ENCODE data around the gene COMTD1. TPM values are rescaled to one million over a fixed set of nuclear protein-coding genes. Genes with fewer than 3 reads are reported as not detected.
"Not testable (repeated sequence)": the region's sequence is repeated elsewhere in the genome, so short reads cannot be mapped to it uniquely, and the experiment has no call there.

The COMTD1 gene
- total RNA-seq, 1 donor from 2014 or later = 4.2 TPM

- no peak overlapping the region for H3K27ac ChIP-seq (ENCODE audit: low read depth, low read length)
- H3K27me3 ChIP-seq (ENCODE audit: control insufficient read depth in 3 of 3, insufficient read depth in 3 of 3, low read length in 3 of 3) = no peaks in the 10 kb centered on the region
- peaks cover 0 to 3% (median 0%) of the 10 kb centered on the region in 3 donors for H3K4me1 ChIP-seq (ENCODE audit: control insufficient read depth in 3 of 3, insufficient read depth in 3 of 3, low read length in 3 of 3)
- H3K9me3 ChIP-seq (ENCODE audit: control insufficient read depth in 3 of 3, low read length in 3 of 3) = no peaks in the 10 kb centered on the region
- H3K4me3 ChIP-seq (ENCODE audit: low read length in 3 of 3) = no peak overlapping the region
- no peak overlapping the region for H3K9ac ChIP-seq (ENCODE audit: low read depth in 1 of 3, low read length in 3 of 3)
- peaks cover 0 to 6% (median 0%) of the 10 kb centered on the region in 3 donors for H3K36me3 ChIP-seq (ENCODE audit: control insufficient read depth in 3 of 3, insufficient read depth in 3 of 3, low read length in 3 of 3)
These were observed 38.7 kb downstream of the COMTD1 start for GRCh38 chr10:75197066-75197465.

DNA sequence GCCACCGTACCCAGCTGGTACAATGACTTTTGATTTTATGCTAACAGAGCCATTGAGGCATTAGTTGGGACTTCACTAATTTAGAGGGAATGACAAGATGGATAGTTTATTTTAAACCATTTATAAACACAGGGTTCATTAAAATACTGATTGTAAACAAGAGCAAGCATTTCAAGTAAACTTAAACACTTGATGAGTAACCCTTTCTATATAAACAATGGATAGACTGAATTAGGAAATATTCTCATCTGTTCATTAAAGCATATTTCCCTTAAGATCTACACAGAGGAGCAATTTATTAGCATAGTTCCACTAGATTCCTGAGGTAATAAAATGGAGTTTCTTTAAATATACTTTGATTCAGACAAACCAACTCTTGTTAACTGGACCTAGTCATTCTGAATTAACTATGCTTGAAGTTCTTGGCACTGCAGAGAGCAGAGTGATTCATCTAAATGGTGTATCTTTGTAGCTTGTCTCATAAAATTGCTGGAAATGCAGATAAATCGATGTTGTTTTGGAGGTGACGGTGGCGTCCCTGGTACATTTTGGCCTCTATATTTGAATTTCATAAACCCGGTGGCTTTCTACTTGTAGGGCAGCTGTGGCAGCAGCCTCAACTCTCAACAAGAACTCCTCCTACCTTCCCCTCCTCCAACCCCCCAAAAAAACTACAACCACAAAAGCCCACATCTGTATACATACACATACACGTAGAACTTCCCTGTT lies 40.6 kb downstream of the COMTD1 start:
- Histone ChIP-seq H3K4me1 (ENCODE audit: control insufficient read depth in 3 of 3, insufficient read depth in 3 of 3, low read length in 3 of 3) (peaks cover 0 to 4% (median 3%) of the 10 kb centered on the region in 3 donors), H3K4me3 (ENCODE audit: low read length in 3 of 3) (no peak overlapping the region), H3K27me3 (ENCODE audit: control insufficient read depth in 3 of 3, insufficient read depth in 3 of 3, low read length in 3 of 3) (no peaks in the 10 kb centered on the region), H3K36me3 (ENCODE audit: control insufficient read depth in 3 of 3, insufficient read depth in 3 of 3, low read length in 3 of 3) (peaks cover 0 to 6% (median 0%) of the 10 kb centered on the region in 3 donors), H3K9me3 (ENCODE audit: control insufficient read depth in 3 of 3, low read length in 3 of 3) (no peaks in the 10 kb centered on the region), H3K9ac (ENCODE audit: low read depth in 1 of 3, low read length in 3 of 3) (no peak overlapping the region), H3K27ac (ENCODE audit: low read depth, low read length) (no peak overlapping the region)

DNA sequence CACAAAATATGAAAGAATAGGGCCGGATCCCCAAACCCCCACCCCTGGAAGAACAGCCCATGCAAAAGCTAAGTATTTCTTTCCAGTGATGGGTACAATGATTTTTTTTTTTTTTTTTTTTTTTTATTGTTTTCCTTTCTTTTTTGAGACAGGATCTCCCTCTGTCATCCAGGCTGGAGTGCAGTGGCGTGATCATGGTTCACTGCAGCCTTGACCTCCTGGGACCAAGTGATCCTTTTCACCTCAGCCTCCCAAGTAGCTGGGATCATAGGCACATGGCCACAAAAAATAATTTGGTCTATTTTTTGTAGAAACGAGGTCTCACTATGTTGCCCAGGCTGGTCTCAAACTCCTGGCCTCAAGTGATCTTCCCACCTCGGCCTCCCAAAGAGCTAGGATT lies 41.1 kb downstream of the COMTD1 start:
- H3K27ac ChIP-seq (ENCODE audit: low read depth, low read length); H3K9ac ChIP-seq (ENCODE audit: low read depth in 1 of 3, low read length in 3 of 3); H3K36me3 ChIP-seq (ENCODE audit: control insufficient read depth in 3 of 3, insufficient read depth in 3 of 3, low read length in 3 of 3); H3K27me3 ChIP-seq (ENCODE audit: control insufficient read depth in 3 of 3, insufficient read depth in 3 of 3, low read length in 3 of 3); H3K4me1 ChIP-seq (ENCODE audit: control insufficient read depth in 3 of 3, insufficient read depth in 3 of 3, low read length in 3 of 3); H3K4me3 ChIP-seq (ENCODE audit: low read length in 3 of 3); H3K9me3 ChIP-seq (ENCODE audit: control insufficient read depth in 3 of 3, low read length in 3 of 3): not testable (repeated sequence)

- H3K27ac ChIP-seq (ENCODE audit: low read depth, low read length) = no peak overlapping the region
- H3K9ac ChIP-seq (ENCODE audit: low read depth in 1 of 3, low read length in 3 of 3) = no peak overlapping the region
- H3K27me3 ChIP-seq (ENCODE audit: control insufficient read depth in 3 of 3, insufficient read depth in 3 of 3, low read length in 3 of 3) = no peaks in the 10 kb centered on the region
- no peaks in the 10 kb centered on the region for H3K9me3 ChIP-seq (ENCODE audit: control insufficient read depth in 3 of 3, low read length in 3 of 3)
- H3K4me1 ChIP-seq (ENCODE audit: control insufficient read depth in 3 of 3, insufficient read depth in 3 of 3, low read length in 3 of 3) = peaks cover 2 to 4% (median 3%) of the 10 kb centered on the region in 3 donors
- no peak overlapping the region for H3K4me3 ChIP-seq (ENCODE audit: low read length in 3 of 3)
- H3K36me3 ChIP-seq (ENCODE audit: control insufficient read depth in 3 of 3, insufficient read depth in 3 of 3, low read length in 3 of 3) = peaks cover 0 to 6% (median 0%) of the 10 kb centered on the region in 3 donors
These were observed 43.8 kb downstream of the COMTD1 start for GRCh38 chr10:75191821-75192568.

DNA sequence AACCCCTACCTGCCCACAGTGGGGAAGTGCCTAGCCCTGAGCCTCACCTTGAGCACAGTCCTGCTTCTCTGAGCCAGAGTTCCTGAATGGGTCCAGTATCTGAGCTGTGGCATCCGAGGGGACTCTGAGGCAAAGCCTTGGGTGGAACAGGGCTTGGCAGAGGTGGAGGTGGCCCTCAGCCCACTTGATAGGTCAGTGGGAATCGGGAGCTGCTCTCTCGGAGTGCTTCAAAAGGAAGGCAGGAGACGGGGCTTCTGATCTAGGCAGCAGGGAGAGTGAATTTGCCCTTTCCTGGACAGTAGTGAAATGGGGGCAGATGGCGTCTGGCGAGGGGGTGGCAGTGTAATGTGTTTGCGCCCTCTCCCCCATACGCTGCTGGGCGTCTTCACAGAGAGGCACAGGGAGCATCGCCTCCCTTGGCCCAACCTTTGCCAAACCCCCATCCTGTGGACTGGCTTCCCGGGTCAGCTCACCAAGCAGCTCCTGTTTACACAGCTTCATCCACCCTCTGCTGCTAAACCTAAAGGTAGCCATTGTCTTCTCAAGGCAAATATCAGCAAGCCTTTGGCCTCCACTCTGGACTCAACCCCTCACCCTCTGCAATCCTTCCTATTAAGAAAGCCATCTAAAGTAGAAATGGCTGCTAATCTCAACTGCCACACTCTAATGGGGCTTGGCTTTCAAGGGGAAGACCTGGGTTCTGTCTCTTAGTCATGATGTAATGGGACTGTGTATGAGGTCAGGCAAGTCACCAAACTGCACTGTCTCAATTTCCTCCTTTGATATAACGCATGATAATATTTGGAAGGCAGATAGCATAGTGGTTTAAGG lies 46.3 kb downstream of the COMTD1 start:
- peaks cover 4 to 17% (median 6%) of the 10 kb centered on the region in 3 donors for H3K4me1 ChIP-seq (ENCODE audit: control insufficient read depth in 3 of 3, insufficient read depth in 3 of 3, low read length in 3 of 3)
- no peaks in the 10 kb centered on the region for H3K9me3 ChIP-seq (ENCODE audit: control insufficient read depth in 3 of 3, low read length in 3 of 3)
- peak overlapping the region in 1 of 3 donors; percentile 43 for H3K9ac ChIP-seq (ENCODE audit: low read depth in 1 of 3, low read length in 3 of 3)
- no peaks in the 10 kb centered on the region for H3K27me3 ChIP-seq (ENCODE audit: control insufficient read depth in 3 of 3, insufficient read depth in 3 of 3, low read length in 3 of 3)
- H3K4me3 ChIP-seq (ENCODE audit: low read length in 3 of 3) = no peak overlapping the region
- H3K36me3 ChIP-seq (ENCODE audit: control insufficient read depth in 3 of 3, insufficient read depth in 3 of 3, low read length in 3 of 3) = peaks cover 0 to 6% (median 0%) of the 10 kb centered on the region in 3 donors
- no peak overlapping the region for H3K27ac ChIP-seq (ENCODE audit: low read depth, low read length)

GRCh38 chr10:75188522-75188921 lies 47.2 kb downstream of the COMTD1 start:
- not testable (repeated sequence) for H3K4me3 ChIP-seq (ENCODE audit: low read length in 3 of 3); H3K36me3 ChIP-seq (ENCODE audit: control insufficient read depth in 3 of 3, insufficient read depth in 3 of 3, low read length in 3 of 3); H3K9me3 ChIP-seq (ENCODE audit: control insufficient read depth in 3 of 3, low read length in 3 of 3); H3K27me3 ChIP-seq (ENCODE audit: control insufficient read depth in 3 of 3, insufficient read depth in 3 of 3, low read length in 3 of 3); H3K9ac ChIP-seq (ENCODE audit: low read depth in 1 of 3, low read length in 3 of 3); H3K27ac ChIP-seq (ENCODE audit: low read depth, low read length)
- peaks cover 4 to 17% (median 6%) of the 10 kb centered on the region in 3 donors for H3K4me1 ChIP-seq (ENCODE audit: control insufficient read depth in 3 of 3, insufficient read depth in 3 of 3, low read length in 3 of 3)

DNA sequence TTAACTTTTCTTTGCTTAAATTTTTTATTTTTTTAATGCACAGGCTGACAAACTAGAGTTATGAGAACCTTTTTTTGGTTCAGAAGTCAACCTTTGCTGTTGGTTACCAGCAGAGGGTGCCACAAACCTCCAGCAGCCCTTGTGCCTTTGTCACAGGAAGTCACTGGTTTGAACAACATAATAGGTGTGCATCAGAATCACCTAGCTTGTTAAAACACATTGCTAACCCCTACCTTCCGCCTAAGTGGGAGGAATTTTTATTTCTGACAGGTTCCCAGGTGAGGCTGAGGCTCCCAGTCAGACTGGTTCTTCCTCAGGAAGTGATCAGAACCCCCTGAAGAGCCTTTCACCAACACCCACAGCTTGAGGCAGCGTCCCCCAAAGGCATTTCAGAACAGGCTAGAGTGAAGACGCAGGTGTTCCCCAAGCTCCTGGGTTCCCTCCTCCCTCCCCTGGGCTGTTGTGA lies 47.8 kb downstream of the COMTD1 start:
- peaks cover 4 to 15% (median 6%) of the 10 kb centered on the region in 3 donors for H3K4me1 ChIP-seq (ENCODE audit: control insufficient read depth in 3 of 3, insufficient read depth in 3 of 3, low read length in 3 of 3)
- no peak overlapping the region for H3K9ac ChIP-seq (ENCODE audit: low read depth in 1 of 3, low read length in 3 of 3)
- no peaks in the 10 kb centered on the region for H3K27me3 ChIP-seq (ENCODE audit: control insufficient read depth in 3 of 3, insufficient read depth in 3 of 3, low read length in 3 of 3)
- no peak overlapping the region for H3K4me3 ChIP-seq (ENCODE audit: low read length in 3 of 3)
- no peaks in the 10 kb centered on the region for H3K9me3 ChIP-seq (ENCODE audit: control insufficient read depth in 3 of 3, low read length in 3 of 3)
- H3K27ac ChIP-seq (ENCODE audit: low read depth, low read length) = no peak overlapping the region
- H3K36me3 ChIP-seq (ENCODE audit: control insufficient read depth in 3 of 3, insufficient read depth in 3 of 3, low read length in 3 of 3) = peaks cover 0 to 2% (median 0%) of the 10 kb centered on the region in 3 donors

DNA sequence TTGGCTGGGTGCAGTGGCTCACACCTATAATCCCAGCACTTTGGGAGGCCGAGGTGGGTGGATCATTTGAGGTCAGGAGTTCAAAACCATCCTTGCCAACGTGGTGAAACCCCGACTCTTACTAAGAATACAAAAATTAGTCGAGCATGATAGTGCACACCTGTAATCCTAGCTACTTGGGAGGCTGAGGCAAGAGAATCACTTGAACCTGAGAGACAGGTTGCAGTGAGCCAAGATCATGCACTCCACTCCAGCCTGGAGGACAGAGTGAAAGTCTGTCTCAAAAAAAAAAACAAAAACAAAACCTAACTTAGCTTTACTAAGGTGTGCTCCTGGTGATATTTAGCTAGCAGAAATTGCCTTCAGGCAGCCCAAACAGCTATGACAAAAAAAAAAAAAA lies 49.4 kb downstream of the COMTD1 start:
- peaks cover 0 to 13% (median 6%) of the 10 kb centered on the region in 3 donors for H3K4me1 ChIP-seq (ENCODE audit: control insufficient read depth in 3 of 3, insufficient read depth in 3 of 3, low read length in 3 of 3)
- no peaks in the 10 kb centered on the region for H3K9me3 ChIP-seq (ENCODE audit: control insufficient read depth in 3 of 3, low read length in 3 of 3)
- H3K27ac ChIP-seq (ENCODE audit: low read depth, low read length) = no peak overlapping the region
- H3K27me3 ChIP-seq (ENCODE audit: control insufficient read depth in 3 of 3, insufficient read depth in 3 of 3, low read length in 3 of 3) = no peaks in the 10 kb centered on the region
- H3K9ac ChIP-seq (ENCODE audit: low read depth in 1 of 3, low read length in 3 of 3) = no peak overlapping the region
- H3K4me3 ChIP-seq (ENCODE audit: low read length in 3 of 3) = no peak overlapping the region
- H3K36me3 ChIP-seq (ENCODE audit: control insufficient read depth in 3 of 3, insufficient read depth in 3 of 3, low read length in 3 of 3) = peaks cover 0 to 6% (median 0%) of the 10 kb centered on the region in 3 donors
